ENCODE results near the gene NLRC5.
"Not testable (repeated sequence)": the region's sequence is repeated elsewhere in the genome, so short reads cannot be mapped to it uniquely, and the experiment has no call there.

The NLRC5 gene

DNA sequence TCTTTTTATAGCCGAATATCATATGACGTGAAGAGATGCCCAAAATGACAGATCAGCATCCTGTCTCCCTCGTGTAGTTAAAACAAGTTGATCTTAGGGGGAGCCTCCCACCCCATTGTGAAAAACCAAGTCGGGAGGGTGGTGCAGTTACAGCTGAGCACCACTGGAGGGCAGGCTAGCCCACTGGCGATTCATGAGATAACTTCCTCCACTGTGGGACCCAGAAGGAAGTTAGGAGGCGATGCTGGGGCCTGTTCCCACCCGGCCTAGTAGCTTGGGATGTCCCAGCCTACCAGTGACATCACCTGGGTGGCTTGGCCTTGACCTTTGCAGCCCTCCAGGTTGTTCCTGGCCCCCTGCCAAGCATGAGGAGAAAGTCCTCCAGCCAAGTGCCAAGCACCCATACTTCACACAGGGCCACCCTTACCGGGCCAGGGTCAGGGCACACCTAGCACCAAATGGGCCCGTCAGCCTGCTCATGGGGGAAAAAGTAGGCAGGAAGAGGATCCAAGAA is 95.0 kb downstream of the NLRC5 start:
- no peaks in the 10 kb centered on the region for H3K9me3 Mint-ChIP-seq
- peak; percentile 81 for DNase-seq
- peak overlapping the region; percentile 68 for H3K27ac Mint-ChIP-seq
- H3K4me1 Mint-ChIP-seq (ENCODE audit: low read depth) = peaks cover 10% of the 10 kb centered on the region
- H3K4me3 Mint-ChIP-seq = no peak overlapping the region
- H3K36me3 Mint-ChIP-seq (ENCODE audit: low read depth) = peaks cover 45% of the 10 kb centered on the region
- no peaks in the 10 kb centered on the region for H3K27me3 Mint-ChIP-seq

DNA sequence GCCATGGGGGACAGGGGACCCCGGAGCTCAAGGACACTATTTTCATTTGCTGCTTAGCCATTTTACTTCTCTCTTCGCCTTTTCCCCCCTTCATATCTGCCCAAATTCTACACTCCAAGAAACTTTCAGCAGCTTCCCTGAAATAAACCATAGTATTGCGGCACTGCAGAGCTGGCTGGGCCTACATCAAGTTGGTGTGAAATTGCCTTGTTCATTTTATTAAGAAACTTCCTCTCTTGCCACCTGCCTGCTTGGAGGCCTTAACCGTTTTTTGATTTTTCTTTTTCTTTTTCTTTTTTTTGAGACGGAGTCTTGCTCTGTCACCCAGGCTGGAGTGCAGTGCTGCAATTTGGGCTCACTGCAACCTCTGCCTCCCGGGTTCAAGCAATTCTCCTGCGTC is 95.6 kb downstream of the NLRC5 start:
- H3K4me3 Mint-ChIP-seq = no peak overlapping the region
- peaks cover 38% of the 10 kb centered on the region for H3K36me3 Mint-ChIP-seq (ENCODE audit: low read depth)
- H3K27ac Mint-ChIP-seq = peak overlapping the region; percentile 13
- no peak for DNase-seq
- no peaks in the 10 kb centered on the region for H3K9me3 Mint-ChIP-seq
- H3K4me1 Mint-ChIP-seq (ENCODE audit: low read depth) = peaks cover 10% of the 10 kb centered on the region
- H3K27me3 Mint-ChIP-seq = no peaks in the 10 kb centered on the region

GRCh38 chr16:57087003-57087402 is 97.6 kb downstream of the NLRC5 start:
- Mint-ChIP-seq H3K4me3 (no peak overlapping the region), H3K4me1 (ENCODE audit: low read depth) (peaks cover 16% of the 10 kb centered on the region), H3K36me3 (ENCODE audit: low read depth) (peaks cover 21% of the 10 kb centered on the region), H3K27me3 (peaks cover 9% of the 10 kb centered on the region), H3K27ac (no peak overlapping the region), H3K9me3 (no peaks in the 10 kb centered on the region)
- no peak for DNase-seq

DNA sequence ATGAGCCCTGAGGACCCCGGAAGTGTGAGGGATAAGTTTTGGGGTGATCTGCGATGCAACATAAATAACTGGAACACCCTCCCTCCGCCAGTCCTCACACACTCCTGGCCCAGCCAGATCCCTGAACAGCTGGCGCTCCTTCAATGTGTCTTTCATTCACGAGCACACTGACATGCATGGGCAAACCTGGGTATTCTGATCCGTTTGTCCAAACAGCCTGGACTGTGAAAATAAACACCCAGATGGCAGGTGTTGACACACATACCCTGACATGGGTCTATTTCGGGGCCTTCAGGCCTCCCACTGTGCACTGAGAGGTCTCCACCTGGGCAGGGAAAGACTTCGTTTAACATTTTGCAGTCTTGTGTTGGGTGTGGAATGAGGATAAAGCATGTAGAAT is 100.0 kb downstream of the NLRC5 start:
- H3K9me3 Mint-ChIP-seq = no peaks in the 10 kb centered on the region
- H3K27me3 Mint-ChIP-seq = peaks cover 21% of the 10 kb centered on the region
- no peak overlapping the region for H3K4me3 Mint-ChIP-seq
- no peak for DNase-seq
- no peak overlapping the region for H3K27ac Mint-ChIP-seq
- H3K36me3 Mint-ChIP-seq (ENCODE audit: low read depth) = no peaks in the 10 kb centered on the region
- peaks cover 13% of the 10 kb centered on the region for H3K4me1 Mint-ChIP-seq (ENCODE audit: low read depth)

- Mint-ChIP-seq H3K9me3 (no peaks in the 10 kb centered on the region), H3K27me3 (peaks cover 24% of the 10 kb centered on the region), H3K4me1 (ENCODE audit: low read depth) (peaks cover 11% of the 10 kb centered on the region), H3K27ac (peak overlapping the region; percentile 50), H3K36me3 (ENCODE audit: low read depth) (no peaks in the 10 kb centered on the region), H3K4me3 (peak overlapping the region; percentile 64)
- DNase-seq = no peak
Measured at GRCh38 chr16:57091200-57091974, 102.0 kb downstream of the NLRC5 start.

DNA sequence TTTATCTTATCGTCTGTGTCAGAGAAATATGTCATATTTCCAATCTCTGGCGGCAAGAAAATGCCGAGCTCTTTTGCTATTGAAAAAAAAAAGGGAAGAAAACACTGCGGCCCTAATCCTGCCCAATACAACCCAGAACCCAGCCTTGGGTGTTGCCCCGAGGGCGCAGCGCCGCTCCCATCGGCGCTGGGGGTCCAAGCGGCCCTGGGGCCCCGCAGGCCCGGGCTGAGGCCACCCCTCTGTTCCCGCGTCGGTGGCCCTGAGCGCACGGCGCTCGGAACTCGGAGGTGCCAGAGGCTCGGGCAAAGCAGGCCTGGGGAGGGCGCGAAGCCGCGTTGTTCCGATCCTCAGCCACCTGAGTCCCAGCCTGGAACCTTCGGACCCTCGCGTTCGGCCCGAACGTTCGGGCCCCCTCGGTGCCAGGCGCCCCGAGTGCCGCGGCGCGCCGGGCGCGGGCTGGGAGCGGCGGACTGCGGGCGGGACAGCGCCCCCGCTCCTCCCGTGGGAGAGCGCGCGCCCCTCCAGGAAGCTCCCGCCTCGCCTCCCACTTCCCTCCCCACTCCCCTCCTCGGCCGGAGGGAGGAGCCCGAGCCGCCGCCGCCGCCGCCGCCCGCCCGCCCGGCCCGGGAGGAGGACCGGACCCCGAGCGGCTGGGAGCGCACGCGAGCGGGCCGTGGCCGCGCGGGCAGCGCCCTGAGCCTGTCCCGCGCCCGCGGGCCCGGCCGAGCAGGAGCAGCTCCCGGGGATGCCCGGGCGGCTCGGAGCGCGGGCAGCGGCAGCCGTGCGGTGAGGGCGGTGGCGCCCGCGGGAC is 102.8 kb downstream of the NLRC5 start, which contains the start of gene CPNE2:
Gene CPNE2, plus strand, starts transcription at position 609 of the 811 bp plus-strand sequence. CDS start 18,160 bp downstream, outside the sequence.
- Mint-ChIP-seq H3K4me1 (ENCODE audit: low read depth) (peaks cover 11% of the 10 kb centered on the region), H3K4me3 (peak within 1 kb of the TSS; percentile 74)
- peak; percentile 67 for DNase-seq

DNA sequence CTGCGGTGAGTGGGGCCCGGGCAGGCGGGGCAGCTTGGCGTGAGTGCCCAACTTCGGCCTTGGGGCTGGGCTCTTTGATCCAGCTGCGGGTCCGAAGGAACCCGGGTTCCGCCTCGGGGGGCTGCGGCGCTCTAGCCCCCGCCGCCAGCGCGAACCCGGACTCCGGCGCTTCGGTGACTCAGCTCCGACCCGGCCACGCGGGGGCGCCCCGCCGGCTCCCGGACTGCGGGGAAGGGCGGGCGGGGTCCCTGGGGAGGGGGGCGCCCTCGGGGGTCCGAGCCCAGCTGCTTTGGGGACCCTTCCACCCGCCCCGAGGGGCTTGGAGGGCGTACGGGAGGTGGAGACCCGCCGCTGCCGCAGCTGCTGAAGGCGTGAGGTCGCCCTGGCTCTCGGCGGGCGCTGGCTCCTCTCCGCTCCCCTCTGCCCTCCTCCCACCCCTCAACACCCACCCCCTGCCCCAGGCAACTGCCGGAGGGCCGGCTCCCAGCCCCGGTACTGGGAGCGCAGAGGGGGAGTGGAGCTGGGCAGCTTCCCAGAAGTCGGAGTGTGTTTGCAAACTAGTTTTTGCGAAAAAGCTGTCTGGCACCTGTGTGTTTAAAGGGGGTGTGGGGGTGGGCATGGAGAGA is 103.5 kb downstream of the NLRC5 start:
- H3K27me3 Mint-ChIP-seq = peaks cover 24% of the 10 kb centered on the region
- DNase-seq = peak; percentile 78

More for the DNA sequence above, 102.8 kb downstream of the NLRC5 start, which contains the start of gene CPNE2:
- no peaks in the 10 kb centered on the region for H3K9me3 Mint-ChIP-seq
- H3K36me3 Mint-ChIP-seq (ENCODE audit: low read depth) = no peaks in the 10 kb centered on the region
- H3K27me3 Mint-ChIP-seq = peaks cover 24% of the 10 kb centered on the region
- H3K27ac Mint-ChIP-seq = peak within 1 kb of the TSS; percentile 69

GRCh38 chr16:57093666-57094564 is 104.6 kb downstream of the NLRC5 start:
- Mint-ChIP-seq H3K36me3 (ENCODE audit: low read depth) (no peaks in the 10 kb centered on the region), H3K27ac (peak overlapping the region; percentile 69), H3K4me3 (peak overlapping the region; percentile 74), H3K27me3 (peaks cover 24% of the 10 kb centered on the region), H3K9me3 (no peaks in the 10 kb centered on the region), H3K4me1 (ENCODE audit: low read depth) (peaks cover 11% of the 10 kb centered on the region)
- DNase-seq = no peak

More for the DNA sequence above, 103.5 kb downstream of the NLRC5 start:
- Mint-ChIP-seq H3K36me3 (ENCODE audit: low read depth) (no peaks in the 10 kb centered on the region), H3K4me1 (ENCODE audit: low read depth) (peaks cover 11% of the 10 kb centered on the region), H3K9me3 (no peaks in the 10 kb centered on the region), H3K4me3 (peak overlapping the region; percentile 74), H3K27ac (no peak overlapping the region)

DNA sequence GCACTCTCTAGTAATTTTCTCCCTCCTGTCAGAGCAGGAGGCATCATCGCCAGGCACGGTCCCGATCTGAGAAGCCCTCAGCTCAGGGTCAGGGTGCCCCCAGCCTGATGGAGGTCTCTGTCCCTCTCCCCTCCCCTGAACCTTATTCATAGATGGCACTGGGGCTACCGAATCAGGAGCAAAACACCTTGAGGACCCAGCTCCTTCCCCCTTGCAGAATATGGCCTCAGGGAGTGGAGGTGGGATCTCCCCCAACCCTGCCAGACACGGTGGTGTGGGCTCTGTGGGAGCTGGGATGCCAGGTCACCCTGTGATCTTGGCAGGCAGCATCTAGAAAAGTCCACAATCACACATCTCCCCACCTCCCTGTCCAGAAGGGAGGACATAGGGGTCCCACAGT is 105.6 kb downstream of the NLRC5 start:
- no peak for DNase-seq
- Mint-ChIP-seq H3K27ac (no peak overlapping the region), H3K27me3 (peaks cover 24% of the 10 kb centered on the region), H3K9me3 (no peaks in the 10 kb centered on the region), H3K36me3 (ENCODE audit: low read depth) (no peaks in the 10 kb centered on the region), H3K4me1 (ENCODE audit: low read depth) (peaks cover 11% of the 10 kb centered on the region), H3K4me3 (no peak overlapping the region)

DNA sequence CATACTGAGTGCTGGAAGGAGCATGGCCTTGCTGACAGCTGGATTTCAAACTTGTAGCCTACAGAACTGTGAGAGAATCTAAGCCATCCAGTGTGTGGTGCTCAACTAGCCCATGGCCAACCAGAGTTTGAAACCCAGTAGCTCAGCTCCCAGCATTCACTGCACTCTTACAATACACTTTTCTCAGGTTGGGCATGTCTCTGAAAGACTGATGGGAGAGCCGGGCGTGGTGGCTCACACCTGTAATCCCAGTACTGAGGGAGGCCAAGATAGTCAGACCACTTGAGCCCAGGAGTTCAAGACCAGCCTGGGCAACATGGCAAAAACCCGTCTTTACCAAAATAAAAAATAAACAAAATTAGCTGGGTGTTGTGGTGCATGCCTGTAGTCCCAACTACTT is 106.8 kb downstream of the NLRC5 start:
- no peaks in the 10 kb centered on the region for H3K9me3 Mint-ChIP-seq
- no peaks in the 10 kb centered on the region for H3K36me3 Mint-ChIP-seq (ENCODE audit: low read depth)
- H3K27me3 Mint-ChIP-seq = peaks cover 21% of the 10 kb centered on the region
- peaks cover 15% of the 10 kb centered on the region for H3K4me1 Mint-ChIP-seq (ENCODE audit: low read depth)
- DNase-seq = no peak
- no peak overlapping the region for H3K27ac Mint-ChIP-seq
- H3K4me3 Mint-ChIP-seq = no peak overlapping the region

GRCh38 chr16:57096793-57097192 is 107.4 kb downstream of the NLRC5 start:
- Mint-ChIP-seq H3K4me3 (no peak overlapping the region), H3K9me3 (no peaks in the 10 kb centered on the region), H3K27ac (no peak overlapping the region), H3K4me1 (ENCODE audit: low read depth) (peaks cover 11% of the 10 kb centered on the region), H3K27me3 (peaks cover 15% of the 10 kb centered on the region), H3K36me3 (ENCODE audit: low read depth) (no peaks in the 10 kb centered on the region)
- no peak for DNase-seq

DNA sequence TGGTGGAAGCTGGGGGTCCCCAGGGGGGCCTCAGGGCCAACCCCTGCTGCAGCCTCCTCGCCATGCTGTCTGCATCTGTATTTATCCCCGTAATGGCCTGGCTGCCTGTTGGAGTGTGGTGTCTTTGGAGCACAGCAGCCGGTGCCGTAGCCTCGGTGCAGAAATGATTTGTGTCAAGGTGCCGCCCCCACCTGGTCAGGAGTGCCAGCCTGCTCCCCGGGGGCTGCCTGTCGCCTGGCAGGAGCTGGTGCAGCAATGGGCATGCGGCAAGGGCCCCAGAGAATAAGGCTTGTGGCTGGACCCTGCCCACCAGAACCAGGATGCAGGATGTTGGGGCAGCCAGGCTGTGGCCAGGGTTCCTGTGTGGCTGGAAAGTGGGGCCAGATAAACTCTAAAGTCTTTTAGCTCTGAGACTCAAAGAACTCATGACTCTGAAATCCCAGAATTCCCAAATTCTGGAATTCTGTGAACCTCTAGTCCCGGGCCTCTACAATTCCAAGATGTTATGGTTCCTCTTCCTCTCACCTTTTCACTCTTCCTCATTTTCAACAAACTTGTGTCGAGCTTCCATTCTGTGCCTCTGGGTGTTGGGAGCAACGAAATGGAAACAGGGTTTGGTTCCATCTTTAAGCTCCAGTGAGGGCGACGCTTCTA is 109.0 kb downstream of the NLRC5 start:
- DNase-seq = no peak
- Mint-ChIP-seq H3K27ac (no peak overlapping the region), H3K36me3 (ENCODE audit: low read depth) (no peaks in the 10 kb centered on the region), H3K27me3 (peaks cover 13% of the 10 kb centered on the region), H3K4me3 (no peak overlapping the region), H3K9me3 (no peaks in the 10 kb centered on the region), H3K4me1 (ENCODE audit: low read depth) (peaks cover 8% of the 10 kb centered on the region)

DNA sequence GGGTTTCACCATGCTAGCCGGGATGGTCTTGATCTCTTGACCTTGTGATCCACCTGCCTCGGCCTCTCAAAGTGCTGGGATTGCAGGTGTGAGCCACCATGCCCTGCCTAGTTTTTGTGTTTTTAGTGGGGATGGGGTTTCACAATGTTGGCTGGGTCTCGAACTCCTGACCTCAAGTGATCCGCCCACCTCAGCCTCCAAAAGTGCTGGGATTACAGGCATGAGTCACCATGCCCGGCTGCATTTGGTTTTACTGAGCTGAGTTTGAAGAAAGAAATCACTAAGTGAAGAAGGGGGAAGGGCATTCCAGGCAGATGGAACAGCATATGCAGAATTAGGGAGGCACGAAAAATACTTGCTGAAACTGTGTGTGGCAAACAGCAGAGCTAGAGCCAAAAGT is 110.6 kb downstream of the NLRC5 start:
- peaks cover 11% of the 10 kb centered on the region for H3K4me1 Mint-ChIP-seq (ENCODE audit: low read depth)
- H3K36me3 Mint-ChIP-seq (ENCODE audit: low read depth); H3K4me3 Mint-ChIP-seq; H3K27ac Mint-ChIP-seq; H3K27me3 Mint-ChIP-seq; H3K9me3 Mint-ChIP-seq; DNase-seq: not testable (repeated sequence)

All from activated T-cell treated with anti-CD3 and anti-CD28 coated beads, Interleukin-2, amount 50 U/mL, for 24 hours (primary cell).